HT1080 (cell line): ENCODE results near the gene TAOK2. TPM values are rescaled to one million over a fixed set of nuclear protein-coding genes. Genes with fewer than 3 reads are reported as not detected.
"Not testable (repeated sequence)": the region's sequence is repeated elsewhere in the genome, so short reads cannot be mapped to it uniquely, and the experiment has no call there.

Source experiments
- DNase-seq: peaks from one replicate; pipeline ENCODE4 v3.0.0-alpha.2; 2015; ENCODE audit warnings: low read depth
- total RNA-seq: library from RNA; depleted of rRNA; stranded (reverse); fragments of >200 nt; shearing (Covaris generic); gene quantifications from 2 replicates; pipeline ENCODE4 v1.2.3, GENCODE V29; 2014

TAOK2 gene
- total RNA-seq, 1 experiment from 2014 or later, result 38.4 TPM

DNA sequence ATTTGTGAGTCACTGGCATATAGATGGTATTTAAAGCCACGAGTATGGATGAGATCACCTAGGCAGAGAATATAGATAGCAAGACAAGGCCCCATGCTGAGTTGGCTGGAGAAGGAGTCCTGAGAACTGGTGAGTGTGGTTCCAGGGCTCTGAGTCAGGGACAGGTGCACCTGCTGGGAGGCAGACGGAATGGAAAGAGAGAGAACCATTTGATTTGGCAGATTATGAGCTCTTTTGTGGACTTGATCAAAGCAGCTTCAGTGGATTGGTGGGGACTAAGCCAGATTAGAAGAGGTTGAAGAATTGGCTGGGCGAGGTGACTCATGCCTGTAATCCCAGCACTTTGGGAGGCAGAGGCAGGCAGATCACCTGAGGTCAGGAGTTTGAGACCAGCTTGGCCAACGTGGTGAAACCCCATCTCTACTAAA lies 45.1 kb downstream of the TAOK2 start:
- DNase-seq, result peak; percentile 64

DNA sequence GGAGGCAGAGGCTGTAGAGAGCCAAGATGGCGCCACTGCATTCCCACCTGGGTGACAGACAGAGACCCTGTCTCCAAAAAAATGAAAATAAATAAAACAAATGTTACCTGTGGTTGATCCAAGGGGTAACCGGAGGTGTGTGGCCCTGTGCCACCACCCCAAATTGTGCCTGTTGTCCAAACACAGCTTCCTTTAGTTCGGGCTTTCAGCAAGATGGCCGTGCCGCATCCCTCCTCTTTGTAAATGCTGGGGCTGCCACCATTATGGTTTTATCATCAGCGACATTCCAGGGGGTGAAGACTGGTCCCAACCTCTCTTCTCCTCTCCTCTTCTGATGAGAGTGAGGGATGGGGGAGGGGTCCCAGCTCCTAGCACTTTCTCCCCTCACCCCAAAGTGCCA lies 49.2 kb downstream of the TAOK2 start, which contains the start of gene C16orf92:
C16orf92 (plus strand) TSS at position 312 of the 400 bp plus-strand sequence. CDS start 143 bp downstream, outside the sequence.
- no peak for DNase-seq

DNA sequence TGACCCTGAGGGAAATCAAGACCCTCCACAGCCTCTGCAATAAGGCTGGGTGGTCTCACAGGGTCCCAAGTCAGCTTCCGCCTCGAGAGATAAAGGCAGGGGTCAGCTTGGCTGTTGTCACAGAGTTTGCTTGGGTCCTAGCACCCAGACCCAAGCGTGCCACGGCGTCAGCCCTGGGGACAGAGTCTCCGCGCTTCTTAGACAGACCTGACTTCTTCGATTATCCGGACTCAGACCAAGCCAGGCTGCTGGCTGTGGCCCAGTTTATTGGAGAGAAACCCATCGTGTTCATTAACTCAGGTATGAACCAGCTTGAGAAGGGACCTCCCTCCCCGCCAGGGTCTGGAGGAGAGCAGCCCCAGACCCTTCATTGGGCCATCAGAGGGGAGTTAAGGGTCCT lies 49.9 kb downstream of the TAOK2 start:
- no peak for DNase-seq

DNA sequence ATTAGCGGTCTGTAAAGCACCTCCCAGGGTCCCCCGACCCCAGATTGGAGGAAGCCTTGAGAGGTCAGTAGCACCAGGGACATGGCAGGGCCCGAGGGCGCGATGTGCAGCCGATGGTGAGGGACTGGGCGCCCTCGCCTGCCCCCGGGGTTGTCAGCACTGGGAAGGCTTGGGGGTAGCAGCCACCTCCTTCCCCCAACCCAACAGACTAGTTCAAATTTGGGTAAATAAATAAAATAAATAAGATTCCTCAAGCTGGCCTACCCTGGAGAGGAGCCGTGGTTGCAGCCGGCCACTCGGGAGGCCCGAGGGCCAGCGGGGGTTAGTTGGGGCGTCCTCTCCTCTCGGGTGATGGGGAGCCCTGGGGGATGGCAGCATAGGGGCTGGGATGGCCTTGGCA lies 50.8 kb downstream of the TAOK2 start:
- no peak for DNase-seq

DNA sequence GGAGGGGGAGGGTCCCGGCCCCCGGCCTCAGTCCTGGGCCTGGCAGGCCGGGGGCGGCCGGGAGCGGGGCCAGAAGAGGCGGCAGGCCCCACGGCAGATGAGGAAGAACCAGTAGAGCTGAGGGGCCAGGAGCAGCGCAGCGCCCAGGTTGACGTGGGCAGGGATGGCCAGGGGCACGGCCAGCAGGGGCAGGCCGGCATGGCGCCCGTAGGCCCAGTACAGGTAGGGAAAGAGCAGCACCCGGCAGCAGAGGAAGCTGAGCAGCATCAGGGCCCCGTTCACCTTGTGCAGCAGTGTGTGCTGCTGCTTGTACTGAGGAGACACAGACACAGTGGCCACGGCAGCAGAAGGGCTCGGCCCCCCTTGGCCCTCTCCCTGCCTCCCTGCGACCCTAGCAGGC lies 51.5 kb downstream of the TAOK2 start:
- DNase-seq, result no peak

DNA sequence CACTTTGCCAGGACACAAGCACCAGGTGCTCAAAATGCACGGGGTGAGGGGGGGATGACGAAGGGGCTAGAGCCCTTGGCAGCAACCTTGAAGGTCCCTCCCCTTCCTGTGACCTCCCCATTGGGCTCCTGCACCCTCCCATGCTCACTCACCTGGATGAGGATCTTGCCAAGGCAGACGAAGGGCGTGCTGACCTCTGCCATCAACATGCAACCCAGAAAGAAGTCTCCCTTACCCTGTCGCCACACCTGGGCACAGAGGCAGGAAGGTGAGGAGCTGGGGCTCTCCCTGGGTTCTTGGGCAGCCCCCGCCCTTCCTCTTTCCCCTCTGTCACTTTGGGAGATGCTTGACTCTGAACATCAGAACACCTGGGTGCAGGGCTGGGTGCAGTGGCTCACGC lies 51.9 kb downstream of the TAOK2 start:
- DNase-seq, result no peak

DNA sequence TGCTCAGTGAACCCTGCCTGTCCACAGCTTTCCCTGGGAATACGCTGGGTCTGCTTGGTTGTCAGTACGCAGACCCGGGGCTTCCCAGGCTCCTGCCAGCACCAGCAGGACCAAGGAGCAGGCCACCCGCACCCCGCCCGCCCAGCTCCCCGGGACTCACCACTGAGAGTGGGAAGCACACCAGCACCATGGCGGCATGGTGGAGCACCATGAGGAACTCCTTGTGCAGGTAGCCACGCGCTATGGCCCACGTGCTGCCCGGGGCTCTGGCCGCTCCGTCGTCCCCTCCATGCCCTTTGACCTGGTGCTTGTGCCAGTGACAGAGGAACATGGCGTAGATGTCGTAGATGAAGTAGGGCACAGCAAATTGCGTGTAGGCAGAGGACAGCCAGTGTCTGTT lies 52.8 kb downstream of the TAOK2 start:
- DNase-seq, result no peak

DNA sequence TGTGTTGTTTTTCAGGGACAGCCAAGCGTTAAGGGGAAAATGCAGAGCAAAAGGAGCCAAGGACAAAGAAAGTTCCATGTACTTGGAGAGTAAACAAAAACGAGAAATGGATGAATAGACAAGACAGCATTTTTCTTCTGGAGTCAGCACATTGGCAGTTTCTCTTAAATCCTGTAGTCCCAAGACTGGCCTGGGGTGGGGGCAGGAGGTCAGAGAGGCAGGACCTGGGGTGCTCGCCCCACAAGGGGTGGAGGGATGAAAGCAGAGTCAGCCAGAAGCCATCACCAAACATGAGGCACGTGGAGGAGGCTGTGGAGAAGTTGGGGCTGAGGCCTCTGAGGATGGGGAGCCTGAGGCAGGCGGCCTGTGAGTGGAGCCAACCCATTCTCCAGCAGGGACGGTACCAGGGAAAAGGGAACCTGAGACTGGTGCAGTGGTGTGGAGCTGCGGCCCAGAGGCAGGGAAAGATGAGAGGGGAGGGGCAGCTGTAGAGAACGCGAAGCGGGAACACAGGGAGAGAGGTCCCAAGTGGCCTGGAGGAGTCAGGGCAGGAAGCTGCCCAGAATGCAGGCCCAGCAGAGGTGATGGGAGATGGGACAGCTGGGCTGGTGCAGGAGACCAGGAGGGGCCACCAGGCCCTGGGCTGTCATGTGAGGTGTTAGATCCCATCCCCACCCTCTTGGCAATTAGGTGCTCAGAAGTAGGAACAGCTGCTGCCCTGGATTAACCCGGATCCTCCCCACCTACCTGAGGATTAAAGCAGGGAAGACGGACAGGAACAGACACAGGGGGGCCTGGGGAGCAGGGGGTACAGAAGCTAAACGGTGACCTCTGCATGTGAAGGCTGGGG lies 54.1 kb downstream of the TAOK2 start:
- no peak for DNase-seq

DNA sequence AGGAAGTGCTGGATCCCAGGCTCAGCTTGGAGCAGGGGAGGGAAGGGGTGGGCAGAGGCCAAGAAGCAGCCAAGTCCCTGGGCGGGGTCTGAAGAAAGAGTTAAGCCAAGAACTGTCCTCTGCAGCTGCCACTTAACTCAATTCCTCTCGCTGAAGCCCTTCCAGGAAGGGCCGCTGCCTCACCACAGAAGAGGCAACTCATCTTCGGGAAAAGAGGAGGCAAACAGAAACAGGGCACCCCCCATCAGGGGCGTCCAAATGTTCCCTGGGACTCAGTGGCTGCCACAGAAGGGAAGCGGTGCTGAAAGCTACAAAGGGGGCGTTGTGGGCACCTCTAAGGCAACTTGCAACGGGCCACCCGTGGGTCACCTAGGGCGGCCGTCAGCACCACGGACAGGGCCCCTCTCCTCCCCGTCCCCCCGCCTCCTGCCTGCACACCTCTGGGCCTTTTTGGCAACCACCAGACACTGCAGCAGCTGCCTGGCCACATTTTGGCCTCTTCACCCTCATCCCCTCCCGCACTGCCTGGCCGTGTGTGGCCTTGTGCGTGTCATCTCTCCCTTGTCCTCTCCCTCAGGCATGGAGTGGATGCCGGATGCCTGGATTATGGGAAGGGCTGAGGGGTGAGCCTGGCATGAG lies 54.9 kb downstream of the TAOK2 start:
- DNase-seq, result no peak

DNA sequence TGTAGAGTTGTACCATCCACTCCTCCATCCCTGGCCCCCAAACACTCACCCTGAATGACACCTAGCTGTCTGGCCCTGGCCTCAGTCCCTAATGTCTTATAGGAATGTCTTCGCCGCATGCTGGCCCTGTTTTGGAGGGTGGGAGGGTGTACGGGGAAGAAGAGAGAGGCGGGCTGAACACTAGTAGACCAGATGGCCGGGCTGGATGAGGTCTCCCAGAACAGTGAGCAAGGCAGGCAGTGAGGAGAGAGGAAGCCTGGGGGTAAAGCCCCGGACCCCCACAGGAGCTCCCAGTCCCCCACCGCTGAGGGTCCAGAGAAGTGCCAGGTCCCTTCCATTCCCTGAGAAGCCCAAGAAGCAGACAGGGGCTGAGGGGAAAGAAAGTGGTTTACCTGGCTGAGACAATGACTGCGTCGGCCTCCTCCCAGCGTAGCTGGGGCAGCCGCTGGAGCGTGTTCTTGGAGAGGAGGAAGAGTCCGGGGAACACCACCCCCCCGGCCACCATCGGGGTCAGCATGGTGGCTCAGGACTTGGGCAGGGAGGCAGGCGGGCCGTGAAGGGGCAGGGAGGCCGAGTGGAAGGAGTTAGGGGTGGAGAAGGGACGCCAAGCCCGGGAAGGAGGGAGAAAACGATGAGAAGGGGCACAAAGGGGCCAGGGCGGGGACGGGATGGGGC lies 56.5 kb downstream of the TAOK2 start:
- no peak for DNase-seq

DNA sequence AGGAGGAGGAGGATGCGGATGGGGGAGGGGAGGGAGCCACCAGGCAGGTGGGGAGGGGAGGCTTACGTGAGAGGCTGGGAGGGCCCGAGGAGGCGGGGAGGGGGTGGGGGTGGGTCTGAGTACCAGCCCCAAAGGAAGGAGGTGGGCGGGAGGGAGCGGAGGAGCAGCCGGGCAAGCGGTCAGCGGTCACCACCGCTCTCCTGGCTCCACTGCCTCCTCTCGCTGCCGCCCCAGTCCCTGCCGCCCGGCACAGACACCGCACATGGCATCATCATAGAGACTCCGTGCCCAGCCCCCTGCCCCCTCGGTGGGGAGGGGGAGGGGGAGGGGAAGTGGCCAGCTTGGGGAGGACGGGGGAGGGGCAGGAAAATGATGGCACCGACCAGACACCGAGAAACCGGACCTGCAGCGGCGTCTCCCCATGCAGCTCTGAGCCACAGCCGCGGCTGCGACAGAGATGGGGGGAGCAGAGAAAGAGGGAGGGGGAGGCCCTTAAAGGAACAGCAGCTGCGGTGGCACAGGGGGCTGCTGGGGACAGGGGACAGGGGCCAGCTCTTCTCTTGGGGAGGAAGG lies 57.3 kb downstream of the TAOK2 start, which contains the start of gene TLCD3B:
TLCD3B (minus strand) TSS at position 431 of the 573 bp plus-strand sequence. CDS start 744 bp downstream, outside the sequence.
- DNase-seq, result no peak

DNA sequence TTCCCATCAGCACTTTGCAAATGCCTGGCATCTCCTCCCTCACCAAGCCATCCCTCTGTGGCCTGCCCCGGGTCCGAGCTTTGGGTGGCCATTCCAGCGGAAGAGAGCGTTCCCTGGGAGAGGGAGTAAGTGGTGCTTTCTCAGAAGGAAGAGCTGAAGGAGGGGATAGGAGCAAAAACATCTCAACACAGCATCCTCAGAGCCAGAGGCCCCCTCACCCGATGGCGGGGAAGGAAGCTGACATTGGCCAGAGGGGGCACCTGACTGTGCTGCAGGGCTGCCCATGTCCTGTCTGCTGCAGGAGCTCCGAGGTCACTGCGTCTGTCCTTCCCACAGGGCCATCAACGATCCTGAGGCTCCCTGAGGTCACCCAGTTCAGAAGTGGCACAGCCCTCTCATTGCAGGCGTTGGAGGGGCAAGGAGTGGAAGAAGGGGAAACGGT lies 57.8 kb downstream of the TAOK2 start:
- no peak for DNase-seq

DNA sequence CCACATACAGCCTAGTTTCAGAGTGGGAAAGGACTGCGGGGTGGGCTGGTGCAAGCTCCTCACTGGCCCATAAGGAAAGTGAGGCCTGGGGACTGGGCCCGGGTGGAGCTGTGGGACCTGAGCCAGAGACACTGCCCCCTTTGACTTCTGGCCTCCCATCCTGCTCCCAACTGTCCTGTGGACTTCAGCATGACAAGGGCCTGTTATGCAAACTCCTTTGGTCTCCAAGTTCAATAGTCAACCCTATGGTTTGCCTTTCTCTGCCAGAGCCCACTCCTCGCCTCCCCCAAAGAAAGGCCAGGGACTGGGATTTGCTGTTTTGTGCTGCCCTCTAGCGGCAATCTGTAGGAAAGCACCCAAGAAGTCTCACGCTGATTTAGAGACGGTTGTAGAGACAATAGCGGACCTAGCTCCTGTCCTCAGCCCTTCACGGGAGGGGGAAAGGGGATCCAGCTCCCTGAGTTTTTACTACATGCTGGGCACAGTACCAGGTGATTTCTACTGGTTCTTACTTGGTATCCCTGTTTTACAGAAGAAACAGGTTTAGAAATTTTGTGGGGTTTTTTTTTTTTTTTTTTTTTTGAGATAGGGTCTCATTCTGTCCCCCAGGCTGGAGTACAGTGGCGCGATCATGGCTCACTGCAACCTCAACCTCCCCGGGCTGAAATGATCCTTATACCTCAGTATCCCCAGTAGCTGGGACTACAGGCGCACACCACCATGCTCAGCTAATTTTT lies 58.6 kb downstream of the TAOK2 start:
- peak; percentile 62 for DNase-seq

DNA sequence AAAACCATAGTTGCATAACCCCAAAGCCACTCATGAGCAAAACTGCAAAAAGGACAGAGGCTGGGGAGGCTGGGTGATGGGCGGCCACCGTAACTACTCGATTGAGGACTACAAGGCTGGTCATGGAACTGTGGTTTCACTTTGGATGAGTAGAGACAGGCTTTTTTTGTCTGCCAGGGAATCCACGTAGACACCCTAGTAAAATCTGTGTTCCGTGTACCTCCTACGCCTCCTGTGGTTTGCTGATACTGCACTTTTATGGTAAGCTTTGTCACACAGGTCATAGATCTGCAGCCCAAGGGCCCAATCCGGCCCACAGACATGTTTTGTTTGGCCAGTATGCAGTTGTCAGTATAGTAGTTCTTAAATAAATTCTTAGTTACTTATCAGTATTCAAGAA lies 59.6 kb downstream of the TAOK2 start:
- no peak for DNase-seq

DNA sequence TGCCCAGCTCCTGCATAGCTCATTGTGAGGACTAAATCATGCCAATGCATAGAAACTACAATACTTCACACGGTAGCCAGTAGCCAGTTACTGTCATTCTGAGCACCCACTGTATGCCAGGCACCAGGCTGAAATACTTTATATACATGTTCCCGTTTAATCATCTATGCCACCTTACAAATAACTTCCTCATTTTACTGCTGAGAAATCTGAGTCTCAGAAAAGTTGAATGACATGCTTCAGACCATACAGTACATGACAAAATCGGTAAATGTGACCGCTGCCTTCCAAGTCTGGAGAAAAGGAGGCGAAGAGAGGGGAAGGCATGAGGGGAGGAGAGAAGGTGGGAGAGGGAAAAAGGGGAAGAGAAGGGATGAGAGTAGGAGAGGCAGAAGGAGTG lies 66.6 kb downstream of the TAOK2 start:
- DNase-seq, result no peak

DNA sequence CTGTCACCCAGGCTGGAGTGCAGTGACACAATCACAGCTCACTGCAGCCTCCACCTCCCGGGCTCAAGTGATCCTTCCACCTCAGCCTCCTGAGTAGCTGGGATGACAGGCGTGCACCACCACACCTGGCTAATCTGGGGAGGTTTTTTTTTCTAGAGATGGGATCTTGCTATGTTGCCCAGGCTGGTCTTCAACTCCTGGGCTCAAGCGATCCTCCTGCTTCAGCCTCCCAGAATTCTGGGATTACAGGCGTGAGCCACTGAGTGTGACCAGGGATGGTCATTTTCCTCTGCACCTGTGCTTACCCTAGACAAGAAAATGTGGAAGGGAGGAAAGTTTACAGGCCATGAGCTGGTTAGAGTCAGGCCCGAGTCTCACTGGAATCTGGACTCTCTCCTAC lies 67.0 kb downstream of the TAOK2 start:
- not testable (repeated sequence) for DNase-seq

DNA sequence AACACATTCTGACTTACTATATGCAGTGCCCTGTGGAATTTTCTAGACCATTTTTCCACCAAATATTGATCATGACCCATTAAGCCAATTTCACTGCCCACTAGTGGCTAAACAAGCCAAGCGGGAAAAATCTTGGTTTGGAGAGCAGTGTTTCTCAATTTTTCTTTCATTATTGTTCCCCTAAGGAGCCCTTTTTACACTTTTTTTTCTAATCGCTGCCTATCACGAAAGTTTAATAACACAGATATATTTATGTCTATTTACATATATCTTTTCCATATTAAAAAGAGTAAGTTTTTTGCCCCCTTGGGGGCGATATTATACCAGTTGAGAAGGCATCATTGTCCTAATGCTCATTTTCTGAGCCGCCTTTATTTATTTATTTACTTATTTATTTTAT lies 68.2 kb downstream of the TAOK2 start:
- DNase-seq, result no peak
